ENCODE results near the gene ZNF143.

- TF ChIP-seq POLR2A (IDR thresholded peaks at IDR 0.05; ENCODE audit: low read depth, low read length) (no peak), RAD21 (IDR thresholded peaks at IDR 0.05; ENCODE audit: low read length) (no peak), CTCF (conservative IDR thresholded peaks at IDR 0.05; ENCODE audit: low read depth, low read length) (no peak), BHLHE40 (IDR thresholded peaks at IDR 0.05; ENCODE audit: low read depth, low read length) (no peak), CHD1 (IDR thresholded peaks at IDR 0.05; ENCODE audit: low read depth, low read length) (no peak), USF2 (IDR thresholded peaks at IDR 0.05; ENCODE audit: low read depth, low read length) (no peak), RCOR1 (IDR thresholded peaks at IDR 0.05; ENCODE audit: insufficient replicate concordance, low read length) (no peak), MXI1 (IDR thresholded peaks at IDR 0.05; ENCODE audit: borderline replicate concordance, low read depth, low read length) (no peak), MAFK (IDR thresholded peaks at IDR 0.05; ENCODE audit: low read depth, low read length) (no peak), CEBPB (IDR thresholded peaks at IDR 0.05; ENCODE audit: low read depth, low read length) (no peak), RFX5 (IDR thresholded peaks at IDR 0.05; ENCODE audit: low read depth, low read length) (no peak), NFE2L2 (IDR thresholded peaks at IDR 0.05; ENCODE audit: low read depth, low read length) (no peak), MAZ (IDR thresholded peaks at IDR 0.05; ENCODE audit: borderline replicate concordance, low read depth, low read length) (no peak)
Observed at GRCh38 chr11:9571763-9572115, 110.9 kb downstream of the ZNF143 start.
